H1 (cell line): ENCODE data around the gene SDF2L1. TPM values are rescaled to one million over a fixed set of nuclear protein-coding genes. Genes with fewer than 3 reads are reported as not detected.

Experiments used
- CTCF ChIA-PET: fragments of 300-600 bp; sonication (Branson Sonifier 250); formaldehyde crosslinking; loops from one replicate; lab custom pipeline; 2021; ENCODE audit not compliant: partially characterized antibody; lab: Charles Lee
- POLR2A ChIA-PET: fragments of 300-600 bp; sonication (Branson Sonifier 250); formaldehyde crosslinking; loops from one replicate; lab custom pipeline; 2021; ENCODE audit warnings: inconsistent platforms; ENCODE audit not compliant: partially characterized antibody; lab: Charles Lee
- DNase-seq, 2 experiments: peaks; one replicate each; pipeline versions ENCODE4 v3.0.0 to v3.0.0-alpha.2; 2010 to 2022; ENCODE audit warnings: low spot score in 2 of 2, low read depth in 1 of 2, mixed read lengths in 1 of 2
- FAIRE-seq: peaks from 2 replicates; lab custom pipeline; 2011; peaks lifted over from hg19 to GRCh38; lab: Jason Lieb, UNC
- H2AFZ ChIP-seq: 2 replicates; pipeline ENCODE4 v1.8.1; 2012; ENCODE audit warnings: low read length, inconsistent platforms
- H2AK5ac ChIP-seq: 2 replicates; pipeline ENCODE4 v1.6.1; 2013; ENCODE audit warnings: low read depth, low read length
- H2BK120ac ChIP-seq: replicated peaks from 2 replicates; pipeline ENCODE3; 2013; ENCODE audit warnings: low read depth, low read length, inconsistent platforms
- H2BK12ac ChIP-seq: 2 replicates; pipeline ENCODE4 v1.6.1; 2013; ENCODE audit warnings: low read depth, low read length
- H2BK15ac ChIP-seq: 2 replicates; pipeline ENCODE4 v1.6.1; 2013; ENCODE audit warnings: low read length
- H2BK20ac ChIP-seq: 2 replicates; pipeline ENCODE4 v1.6.1; 2013; ENCODE audit warnings: low read length
- H2BK5ac ChIP-seq: 2 replicates; pipeline ENCODE4 v1.6.1; 2013; ENCODE audit warnings: low read depth, low read length
- H3K14ac ChIP-seq: 2 replicates; pipeline ENCODE4 v1.6.1; 2013; ENCODE audit warnings: inconsistent platforms; ENCODE audit not compliant: insufficient read length
- H3K18ac ChIP-seq: 2 replicates; pipeline ENCODE4 v1.6.1; 2013; ENCODE audit warnings: low read length; ENCODE audit errors: extremely low read depth
- H3K23ac ChIP-seq: 2 replicates; pipeline ENCODE4 v1.6.1; 2013; ENCODE audit warnings: inconsistent platforms; ENCODE audit not compliant: insufficient read length
- H3K23me2 ChIP-seq: 2 replicates; pipeline ENCODE4 v1.6.1; 2013; ENCODE audit warnings: low read depth, low read length
- H3K27ac ChIP-seq: 2 replicates; pipeline ENCODE4 v1.6.1; 2011; ENCODE audit warnings: low read depth, low read length, inconsistent platforms
- H3K27me3 ChIP-seq, 4 experiments: replicated peaks in 1 of 4; 1 replicate in 1 of 4; 2 replicates in 3 of 4; pipeline versions ENCODE4 v1.6.1 to v1.8.1; 2011 to 2013; ENCODE audit warnings: low read length in 3 of 4, mild to moderate bottlenecking in 3 of 4, inconsistent platforms in 2 of 4, mixed read lengths in 2 of 4, moderate library complexity in 1 of 4; ENCODE audit not compliant: control insufficient read depth in 3 of 4, insufficient read depth in 3 of 4; ENCODE audit errors: extremely low read depth in 1 of 4
- H3K36me3 ChIP-seq, 4 experiments: 2 replicates each; pipeline versions ENCODE4 v1.6.1 to v1.8.1; 2011 to 2013; ENCODE audit warnings: mild to moderate bottlenecking in 4 of 4, low read length in 3 of 4, moderate library complexity in 2 of 4, control low read depth in 1 of 4, inconsistent platforms in 1 of 4; ENCODE audit not compliant: insufficient read depth in 4 of 4, control insufficient read depth in 2 of 4
- H3K4ac ChIP-seq: replicated peaks from 2 replicates; pipeline ENCODE3; 2013; ENCODE audit warnings: low read length, low read depth, mixed read lengths, inconsistent platforms; ENCODE audit not compliant: insufficient read length
- H3K4me1 ChIP-seq, 4 experiments: replicated peaks in 1 of 4; 1 replicate in 1 of 4; 2 replicates in 3 of 4; pipeline versions ENCODE4 v1.6.1 to v1.8.1; 2011 to 2013; ENCODE audit warnings: low read length in 3 of 4, inconsistent platforms in 2 of 4, mixed read lengths in 1 of 4; ENCODE audit not compliant: insufficient read depth in 4 of 4, control insufficient read depth in 3 of 4
- H3K4me2 ChIP-seq, 2 experiments: 2 replicates each; pipeline versions ENCODE4 v1.6.1 to v1.8.1; 2011 to 2013; ENCODE audit warnings: low read depth in 2 of 2, low read length in 2 of 2, control low read depth in 1 of 2, inconsistent platforms in 1 of 2, mild to moderate bottlenecking in 1 of 2; ENCODE audit not compliant: insufficient read depth in 1 of 2
- H3K4me3 ChIP-seq, 4 experiments: fragments of 200-600, 300-600 bp in 1 of 4; sonication (generic), shearing (Covaris generic), sonication (Bioruptor Twin) in 1 of 4; 2 replicates each; pipeline versions ENCODE4 v1.5.1 to v1.8.1; 2011 to 2016; ENCODE audit warnings: low read length in 4 of 4, low read depth in 3 of 4, control low read depth in 2 of 4, inconsistent platforms in 2 of 4, mild to moderate bottlenecking in 2 of 4, mixed read lengths in 1 of 4, moderate library complexity in 1 of 4; ENCODE audit not compliant: insufficient read depth in 2 of 4; ENCODE audit errors: extremely low read depth in 1 of 4
- H3K56ac ChIP-seq: replicated peaks from 2 replicates; pipeline ENCODE3; 2013; ENCODE audit warnings: low read depth, mild to moderate bottlenecking, mixed read lengths, low read length, inconsistent platforms; ENCODE audit not compliant: insufficient read length
- H3K79me1 ChIP-seq: 2 replicates; pipeline ENCODE4 v1.6.1; 2013; ENCODE audit warnings: low read depth, low read length, control low read depth
- H3K79me2 ChIP-seq, 2 experiments: 2 replicates each; pipeline versions ENCODE4 v1.6.1 to v1.8.1; 2012 to 2013; ENCODE audit warnings: low read length in 2 of 2, mild to moderate bottlenecking in 2 of 2, inconsistent platforms in 1 of 2; ENCODE audit not compliant: insufficient read depth in 2 of 2, control insufficient read depth in 1 of 2
- H3K9ac ChIP-seq, 4 experiments: replicated peaks in 1 of 4; 1 replicate in 1 of 4; 2 replicates in 3 of 4; pipeline versions ENCODE4 v1.6.1 to v1.8.1; 2011 to 2013; ENCODE audit warnings: low read depth in 3 of 4, low read length in 3 of 4, control low read depth in 2 of 4, mild to moderate bottlenecking in 2 of 4, moderate library complexity in 2 of 4, inconsistent platforms in 1 of 4; ENCODE audit errors: extremely low read depth in 1 of 4
- H3K9me3 ChIP-seq, 2 experiments: 2 replicates each; pipeline versions ENCODE4 v1.6.1 to v1.8.1; 2012 to 2013; ENCODE audit warnings: mild to moderate bottlenecking in 2 of 2, moderate library complexity in 2 of 2, control low read depth in 1 of 2, inconsistent platforms in 1 of 2, low read depth in 1 of 2, low read length in 1 of 2, mixed read lengths in 1 of 2; ENCODE audit not compliant: insufficient read depth in 2 of 2
- H4K20me1 ChIP-seq, 2 experiments: replicated peaks in 1 of 2; 2 replicates each; pipeline versions ENCODE3 to v1.8.1; 2011 to 2013; ENCODE audit warnings: inconsistent platforms in 2 of 2, low read length in 2 of 2, mild to moderate bottlenecking in 1 of 2; ENCODE audit not compliant: insufficient read depth in 2 of 2, control insufficient read depth in 1 of 2
- H4K5ac ChIP-seq: 2 replicates; pipeline ENCODE4 v1.6.1; 2013; ENCODE audit warnings: low read length, low read depth, mixed read lengths, inconsistent platforms; ENCODE audit not compliant: insufficient read length
- H4K8ac ChIP-seq: 2 replicates; pipeline ENCODE4 v1.8.0; 2013; ENCODE audit warnings: mild to moderate bottlenecking, moderate library complexity, low read length, inconsistent platforms; ENCODE audit not compliant: insufficient read depth; ENCODE audit errors: extremely low read depth
- H4K91ac ChIP-seq: replicated peaks from 2 replicates; pipeline ENCODE3; 2013; ENCODE audit warnings: low read length, mixed read lengths, inconsistent platforms; ENCODE audit not compliant: insufficient read length
- BRCA1 ChIP-seq: IDR thresholded peaks from 2 replicates; pipeline ENCODE4 v1.6.1; 2012; ENCODE audit warnings: low read depth, low read length, improper control_type of control experiment
- CHD1 ChIP-seq: IDR thresholded peaks from 2 replicates; pipeline ENCODE4 v1.6.1; 2012; ENCODE audit warnings: low read depth, low read length, improper control_type of control experiment
- GABPA ChIP-seq: IDR thresholded peaks from 2 replicates; pipeline ENCODE4 v1.6.1; 2011; ENCODE audit warnings: mild to moderate bottlenecking, low read length, moderate library complexity, borderline replicate concordance; ENCODE audit not compliant: insufficient read depth
- MAX ChIP-seq: IDR thresholded peaks from 2 replicates; pipeline ENCODE4 v1.6.1; 2012; ENCODE audit warnings: inconsistent platforms
- POLR2A ChIP-seq, 2 experiments: IDR thresholded peaks; 1 replicate in 1 of 2; 2 replicates in 1 of 2; pipeline ENCODE4 v1.6.1; 2011; ENCODE audit warnings: low read depth in 2 of 2, low read length in 2 of 2, mild to moderate bottlenecking in 2 of 2; ENCODE audit errors: control extremely low read depth in 1 of 2
- RAD21 ChIP-seq, 2 experiments: IDR thresholded peaks in 1 of 2; conservative IDR thresholded peaks in 1 of 2; 2 replicates each; pipeline ENCODE4 v1.6.1; 2011; ENCODE audit warnings: low read depth in 2 of 2, low read length in 2 of 2, improper control_type of control experiment in 1 of 2, inconsistent platforms in 1 of 2, mild to moderate bottlenecking in 1 of 2, moderate library complexity in 1 of 2
- RNF2 ChIP-seq: fragments of 200-900, 300-1000 bp; sonication (generic); IDR thresholded peaks from 2 replicates; pipeline ENCODE4 v1.7.1; 2016; ENCODE audit warnings: borderline replicate concordance, low read depth, mild to moderate bottlenecking, antibody characterized with exemption, low read length; ENCODE audit not compliant: poor library complexity, severe bottlenecking; ENCODE audit errors: missing control alignments
- WGBS, 2 experiments: shearing (Covaris generic) in 1 of 2; methylation state at CpG; one replicate each; pipeline versions ENCODE4 v1.1.6 to v1.1.7; 2013 to 2015; ENCODE audit warnings: low lambda C conversion rate in 2 of 2, mixed read lengths in 2 of 2, inconsistent platforms in 1 of 2, low coverage in 1 of 2, missing lambda C conversion rate in 1 of 2; ENCODE audit not compliant: insufficient replicate concordance in 2 of 2, insufficient coverage in 1 of 2, insufficient read length in 1 of 2; ENCODE audit errors: extremely low coverage in 1 of 2, missing lambda C conversion rate in 1 of 2; 5-methylcytosine and 5-hydroxymethylcytosine counted together
- polyA plus RNA-seq, 7 experiments: library from polyadenylated mRNA; depleted of rRNA in 3 of 7; stranded (reverse) in 5 of 7; unstranded in 2 of 7; fragments of >200 nt in 5 of 7; fragments of 200-250 nt in 2 of 7; gene quantifications; 1 replicate in 5 of 7; 2 replicates in 1 of 7; 4 replicates in 1 of 7; pipeline versions ENCODE4 v1.2.1 to v1.2.3, GENCODE V29; 2011 to 2013; ENCODE audit warnings: missing spikeins in 2 of 7, mixed read lengths in 2 of 7
- total RNA-seq: library from RNA; stranded (reverse); fragmentation: NEBNext Ultra II Directional; extraction: Animal tissue kit (Norgen Biotek cat#: 25700); gene quantifications from 2 replicates; pipeline ENCODE4 v1.2.1, GENCODE V29; 2021

The SDF2L1 gene
- total and polyA plus RNA-seq, 2 of the 8 experiments (the other 6 are each of a cell fraction or from before 2014, with no cell fraction given) = 51.1 to 59.6 TPM

GRCh38 chr22:21594865-21595452 lies 47.1 kb upstream of the SDF2L1 start:
- CTCF ChIA-PET = interaction anchor here (0.8 to 5.1 kb wide), 10 partner anchors 8 to 52 kb away, joined by 3 to 29 read pairs (median 14); no protein-coding TSS in a partner anchor
- H2BK12ac ChIP-seq = no peak overlapping the region
- peaks cover 6 to 29% (median 19%) of the 10 kb centered on the region in 4 experiments for H3K36me3 ChIP-seq
- H2AK5ac ChIP-seq = no peak overlapping the region
- TF ChIP-seq RAD21 (IDR thresholded peaks at IDR 0.05 in 1 of 2, conservative IDR thresholded peaks at IDR 0.05 in 1 of 2; ENCODE audit: low read depth in 2 of 2, low read length in 2 of 2) = no peak
- TF ChIP-seq CHD1 = no peak
- TF ChIP-seq BRCA1 = no peak
- TF ChIP-seq POLR2A (IDR thresholded peaks at IDR 0.05; ENCODE audit: control extremely low read depth in 1 of 2, low read depth in 2 of 2, low read length in 2 of 2) = no peak
- TF ChIP-seq RNF2 = no peak
- no peak for TF ChIP-seq MAX
- no peak for TF ChIP-seq GABPA
- H2BK120ac ChIP-seq = no peak overlapping the region
- no peak overlapping the region for H4K8ac ChIP-seq
- H3K79me1 ChIP-seq = peaks cover 28% of the 10 kb centered on the region
- peaks cover 48 to 50% of the 10 kb centered on the region in 2 experiments for H4K20me1 ChIP-seq
- H4K5ac ChIP-seq = no peak overlapping the region
- H3K27me3 ChIP-seq = no peaks in the 10 kb centered on the region
- DNase-seq (no peak), FAIRE-seq (no peak)
- no peak overlapping the region for H2BK5ac ChIP-seq
- no peak overlapping the region for H3K4me2 ChIP-seq
- no peak overlapping the region for H2BK20ac ChIP-seq
- H3K23ac ChIP-seq = no peak overlapping the region
- no peak overlapping the region for H3K14ac ChIP-seq
- H3K79me2 ChIP-seq = peaks cover 5 to 95% of the 10 kb centered on the region in 2 experiments
- no peak overlapping the region for H2BK15ac ChIP-seq
- H3K27ac ChIP-seq = no peak overlapping the region
- H3K4me1 ChIP-seq = no peaks in the 10 kb centered on the region
- no peak overlapping the region for H4K91ac ChIP-seq
- no peak overlapping the region for H2AFZ ChIP-seq
- no peaks in the 10 kb centered on the region for H3K9me3 ChIP-seq
- H3K9ac ChIP-seq = no peak overlapping the region; a peak in 1 of 7 replicates
- H3K4ac ChIP-seq = no peak overlapping the region
- 94% methylated on average over 5 of the region's 5 CpGs; no CpG with 5 or more reads in 1 of the 2 experiments for WGBS, 2 experiments
- no peak overlapping the region for H3K56ac ChIP-seq
- POLR2A ChIA-PET = no interaction called here
- no peak overlapping the region for H3K4me3 ChIP-seq
- no peak overlapping the region for H3K18ac ChIP-seq
- no peaks in the 10 kb centered on the region for H3K23me2 ChIP-seq
